Smooth muscle cell (in vitro differentiated cells): ENCODE results near the gene ST6GAL1. TPM values are rescaled to one million over a fixed set of nuclear protein-coding genes. Genes with fewer than 3 reads are reported as not detected.

Experiments
- DNase-seq: peaks from one replicate; lab custom pipeline; 2025; ENCODE audit not compliant: unreplicated experiment; lab: John Stamatoyannopoulos, UW
- H2AFZ ChIP-seq: fragments of 200-600 bp; sonication (generic); 2 replicates; pipeline ENCODE4 v1.6.0; 2016; ENCODE audit warnings: antibody characterized with exemption, low read depth, mild to moderate bottlenecking
- H3F3A ChIP-seq: fragments of 200-600 bp; sonication (generic); 2 replicates; pipeline ENCODE4 v1.6.0; 2017; ENCODE audit warnings: antibody characterized with exemption, low read depth
- H3K27ac ChIP-seq: fragments of 200-600 bp; sonication (generic); 2 replicates; pipeline ENCODE4 v1.5.1; 2016; ENCODE audit warnings: low read depth, mild to moderate bottlenecking
- H3K27me3 ChIP-seq: fragments of 200-600 bp; sonication (generic); 2 replicates; pipeline ENCODE4 v1.6.1; 2016; ENCODE audit warnings: low read depth, mild to moderate bottlenecking
- H3K36me3 ChIP-seq: fragments of 200-600 bp; sonication (generic); 2 replicates; pipeline ENCODE4 v1.5.1; 2016; ENCODE audit warnings: low read depth
- H3K4me1 ChIP-seq: fragments of 200-600 bp; sonication (generic); 2 replicates; pipeline ENCODE4 v1.5.1; 2016; ENCODE audit warnings: low read depth
- H3K4me2 ChIP-seq: fragments of 200-600 bp; sonication (generic); 2 replicates; pipeline ENCODE4 v1.6.0; 2016; ENCODE audit warnings: mild to moderate bottlenecking
- H3K4me3 ChIP-seq: fragments of 200-600 bp; sonication (generic); 2 replicates; pipeline ENCODE4 v1.5.1; 2016; ENCODE audit warnings: mild to moderate bottlenecking
- H3K79me2 ChIP-seq: fragments of 200-600 bp; sonication (generic); 2 replicates; pipeline ENCODE4 v1.6.0; 2016; ENCODE audit warnings: low read depth, mild to moderate bottlenecking
- H3K9ac ChIP-seq: fragments of 200-600 bp; sonication (generic); 2 replicates; pipeline ENCODE4 v1.6.0; 2016; ENCODE audit warnings: low read depth
- H3K9me3 ChIP-seq: fragments of 200-600 bp; sonication (generic); replicated peaks from 2 replicates; pipeline ENCODE4 v1.5.1; 2016; ENCODE audit warnings: low read depth
- H4K20me1 ChIP-seq: fragments of 200-600 bp; sonication (generic); 2 replicates; pipeline ENCODE4 v1.6.0; 2016; ENCODE audit warnings: low read depth
- CTCF ChIP-seq: fragments of 200-600 bp; sonication (generic); IDR thresholded peaks from 2 replicates; pipeline ENCODE4 v1.5.1; 2017; ENCODE audit warnings: borderline replicate concordance, mild to moderate bottlenecking, antibody characterized with exemption; ENCODE audit not compliant: insufficient read depth, poor library complexity, severe bottlenecking
- WGBS: methylation state at CpG from one replicate; pipeline ENCODE4 v1.1.7; 2016; ENCODE audit warnings: low lambda C conversion rate; 5-methylcytosine and 5-hydroxymethylcytosine counted together
- polyA plus RNA-seq: library from polyadenylated mRNA; unstranded; fragments of >200 nt; fragmentation: Nextera tagmentation; extraction: Ambion mirVana; gene quantifications from 2 replicates; pipeline ENCODE4 v1.2.1, GENCODE V29; 2016
- total RNA-seq: library from RNA; depleted of rRNA; stranded (reverse); fragments of >200 nt; gene quantifications from 2 replicates; pipeline ENCODE4 v1.2.3, GENCODE V29; 2014

The ST6GAL1 gene
- total and polyA plus RNA-seq, 2 experiments from 2014 or later = 3.5 to 8.9 TPM

DNA sequence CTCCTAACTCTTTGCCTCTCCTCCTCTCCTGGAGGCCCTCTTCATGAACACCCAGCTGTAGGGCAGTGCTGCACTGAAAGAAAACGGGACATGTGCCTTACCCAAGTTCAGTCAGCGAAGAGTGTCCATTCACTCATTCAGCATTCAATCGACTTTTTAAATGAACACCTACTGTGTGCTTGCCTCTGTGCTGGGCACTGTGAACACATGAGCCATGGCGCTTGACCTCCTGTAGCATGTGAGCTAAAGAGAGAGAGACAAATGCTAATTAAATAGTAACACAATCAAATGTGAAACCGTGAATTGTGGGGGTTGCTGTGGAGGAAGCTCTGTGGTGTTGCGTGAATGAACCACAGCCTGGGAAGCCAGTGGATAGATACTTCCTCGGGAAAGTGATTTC lies 43.4 kb downstream of the ST6GAL1 start:
- Histone ChIP-seq H3K9me3 (no peaks in the 10 kb centered on the region), H3K4me3 (no peak overlapping the region), H3F3A (no peaks in the 10 kb centered on the region), H2AFZ (no peak overlapping the region), H3K27me3 (no peaks in the 10 kb centered on the region), H3K27ac (no peak overlapping the region), H3K79me2 (no peaks in the 10 kb centered on the region), H3K4me2 (no peak overlapping the region), H3K9ac (no peak overlapping the region), H3K36me3 (no peaks in the 10 kb centered on the region), H4K20me1 (no peaks in the 10 kb centered on the region), H3K4me1 (peaks cover 6% of the 10 kb centered on the region)
- TF ChIP-seq CTCF = no peak
- WGBS = 90% methylated on average over 7 of the region's 7 CpGs
- DNase-seq = no peak

DNA sequence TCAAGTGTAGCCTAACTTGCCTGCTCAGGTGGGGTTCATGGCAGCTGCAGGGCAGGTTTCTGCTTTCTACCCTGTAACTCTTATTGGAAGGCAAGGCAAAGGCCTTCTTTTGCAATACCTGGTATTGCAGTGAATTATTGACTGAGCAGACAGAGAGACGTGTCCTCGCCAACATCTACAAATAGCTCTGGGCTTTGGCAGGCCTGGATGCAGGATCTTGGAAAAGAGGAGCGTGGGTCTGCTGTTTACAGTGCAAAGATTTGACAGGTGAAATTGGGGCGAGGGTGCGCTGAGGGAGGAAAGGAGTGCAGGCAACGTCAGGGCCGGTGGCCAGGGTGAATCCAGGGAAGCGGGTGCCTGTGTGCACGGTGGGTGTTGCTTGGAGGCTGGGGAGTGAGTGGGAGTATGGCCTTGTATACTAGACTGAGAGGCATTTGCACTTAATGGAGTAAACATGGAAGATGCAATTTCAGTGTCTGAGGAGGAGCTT lies 44.5 kb downstream of the ST6GAL1 start:
- Histone ChIP-seq H3F3A (no peaks in the 10 kb centered on the region), H3K4me1 (peaks cover 6% of the 10 kb centered on the region), H3K36me3 (no peaks in the 10 kb centered on the region), H2AFZ (no peak overlapping the region), H3K27ac (no peak overlapping the region), H3K9me3 (no peaks in the 10 kb centered on the region), H3K4me2 (no peak overlapping the region), H3K9ac (no peak overlapping the region), H3K27me3 (no peaks in the 10 kb centered on the region), H3K4me3 (no peak overlapping the region), H3K79me2 (no peaks in the 10 kb centered on the region), H4K20me1 (no peaks in the 10 kb centered on the region)
- DNase-seq = no peak
- 96% methylated on average over 9 of the region's 9 CpGs for WGBS
- no peak for TF ChIP-seq CTCF

- no peak for DNase-seq
- Histone ChIP-seq H3K79me2 (no peaks in the 10 kb centered on the region), H3K27ac (no peak overlapping the region), H3K27me3 (no peaks in the 10 kb centered on the region), H3K4me1 (peaks cover 6% of the 10 kb centered on the region), H3K4me2 (no peak overlapping the region), H3F3A (no peaks in the 10 kb centered on the region), H3K9me3 (no peaks in the 10 kb centered on the region), H4K20me1 (no peaks in the 10 kb centered on the region), H3K4me3 (no peak overlapping the region), H3K36me3 (no peaks in the 10 kb centered on the region), H2AFZ (no peak overlapping the region), H3K9ac (no peak overlapping the region)
- 91% methylated on average over 6 of the region's 6 CpGs for WGBS
- no peak for TF ChIP-seq CTCF
Observed at GRCh38 chr3:186975726-186976125, 45.4 kb downstream of the ST6GAL1 start.
